Fibroblast of skin of left biceps (primary cell): ENCODE results near the gene PARN.
"Not testable (repeated sequence)": the region's sequence is repeated elsewhere in the genome, so short reads cannot be mapped to it uniquely, and the experiment has no call there.

ENCODE experiments used
- DNase-seq, 2 experiments: peaks; one replicate each; pipeline ENCODE4 v3.0.0-alpha.2; 2013; ENCODE audit warnings: low read depth in 2 of 2

The PARN gene

DNA sequence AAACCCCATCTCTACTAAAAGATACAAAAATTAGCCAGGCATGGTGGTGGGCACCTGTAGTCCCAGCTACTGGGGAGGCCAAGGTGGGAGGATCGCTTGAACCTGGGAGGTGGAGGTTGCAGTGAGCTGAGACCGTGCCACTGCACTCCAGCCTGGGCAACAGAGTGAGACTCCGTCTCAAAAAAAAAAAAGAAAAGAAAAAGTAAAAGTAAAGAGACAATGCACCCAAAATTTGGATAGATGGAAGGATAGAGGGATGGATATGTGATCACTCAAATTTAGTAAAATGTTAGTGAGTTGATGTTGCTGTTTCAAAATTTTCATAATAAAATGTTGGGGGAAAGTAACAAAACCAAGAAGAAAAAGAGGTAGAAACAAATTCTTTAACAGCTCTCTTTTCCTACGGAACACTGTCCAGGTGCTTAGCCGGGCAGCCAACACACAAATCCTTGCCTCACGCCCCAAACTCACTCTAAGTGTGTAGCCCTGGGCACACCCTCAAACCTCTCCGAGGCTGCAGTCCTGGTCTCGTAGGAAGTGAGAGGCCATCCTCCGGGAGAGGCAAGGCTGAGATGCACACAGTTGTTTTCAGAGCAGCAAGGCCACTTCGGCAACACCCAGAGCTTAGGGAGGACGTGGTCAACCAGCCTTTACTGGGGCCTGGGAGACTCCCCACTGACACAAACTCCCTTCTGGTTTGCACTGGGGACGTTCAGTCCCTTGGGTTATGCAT, 228.9 kb downstream of the PARN start:
- not testable (repeated sequence) for DNase-seq

GRCh38 chr16:14400285-14400977, 229.6 kb downstream of the PARN start:
- no peak for DNase-seq

DNA sequence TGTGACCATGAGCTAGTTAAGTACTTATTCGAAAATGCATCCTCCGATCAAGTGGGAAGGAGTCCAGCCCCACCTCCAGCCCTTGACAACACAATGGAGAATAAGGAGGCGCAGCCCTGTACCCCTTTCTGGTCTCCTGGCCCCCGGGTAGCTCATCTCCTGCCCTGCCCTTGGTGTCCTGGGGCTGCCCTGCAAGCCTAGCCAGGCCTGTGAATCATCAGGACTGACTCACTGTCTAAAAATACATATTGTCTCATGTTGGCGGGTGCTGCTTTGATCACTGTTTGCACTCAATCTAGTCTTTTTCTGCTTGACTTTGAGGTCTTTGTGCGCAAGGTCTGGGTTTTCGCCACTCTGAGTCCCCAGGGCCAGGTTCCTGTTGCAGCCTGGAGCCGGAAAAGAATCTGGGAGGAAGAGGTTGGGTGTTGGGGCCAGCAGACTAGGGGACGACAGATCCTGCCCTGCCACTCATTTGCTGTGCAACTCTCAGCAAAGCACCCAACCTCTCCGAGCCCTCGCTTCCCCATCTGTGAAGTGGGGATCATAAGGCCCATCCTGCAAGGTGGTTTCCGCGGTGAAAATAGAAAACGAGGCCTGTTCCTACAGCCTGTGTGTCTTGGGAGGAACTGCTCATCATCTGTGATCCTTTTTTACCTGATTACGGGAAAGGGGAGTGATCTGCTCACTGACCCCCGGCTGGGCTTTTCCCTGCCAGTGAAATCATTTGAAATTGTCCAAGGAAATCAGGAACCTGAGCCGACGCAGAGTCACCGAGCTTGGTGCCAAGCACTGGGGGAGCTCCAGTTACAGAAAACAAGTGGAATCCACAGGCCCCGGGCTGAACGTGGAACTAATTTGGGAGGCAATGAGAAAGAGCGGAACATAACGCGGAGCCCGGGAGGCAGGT, 230.4 kb downstream of the PARN start:
- no peak for DNase-seq

DNA sequence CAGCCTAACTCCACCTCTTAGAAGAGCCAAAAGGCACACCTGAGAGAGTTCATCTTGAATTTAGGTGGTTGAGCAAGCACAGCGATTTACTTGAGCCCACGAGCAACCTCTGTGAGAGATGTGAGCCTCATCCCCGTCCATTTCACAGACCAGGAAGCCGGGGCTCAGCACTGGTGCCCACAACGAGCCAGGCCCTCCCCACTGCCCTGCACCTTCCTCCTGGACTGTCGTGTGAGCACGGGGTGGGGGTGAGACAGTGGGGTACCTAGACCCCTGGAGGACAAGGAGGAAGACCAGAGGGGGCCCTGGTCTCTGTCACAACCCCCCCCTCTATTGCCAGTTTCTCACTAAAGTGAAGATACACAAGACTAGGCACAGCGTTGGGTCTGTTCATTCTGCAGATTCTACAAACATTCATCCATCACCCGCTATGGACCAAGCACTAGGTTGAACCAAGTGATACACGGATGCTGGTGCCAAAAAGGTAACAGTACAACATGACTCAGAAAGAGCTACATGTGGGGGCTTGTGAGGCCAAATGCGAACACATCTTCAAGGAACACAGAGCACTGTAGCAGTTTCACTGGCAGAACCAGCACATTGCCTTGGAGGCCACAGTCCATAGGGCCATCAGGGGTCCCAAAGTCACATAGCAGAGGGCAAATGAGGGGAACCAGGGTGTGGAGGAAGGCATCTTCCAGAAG, 231.9 kb downstream of the PARN start:
- DNase-seq, result no peak

DNA sequence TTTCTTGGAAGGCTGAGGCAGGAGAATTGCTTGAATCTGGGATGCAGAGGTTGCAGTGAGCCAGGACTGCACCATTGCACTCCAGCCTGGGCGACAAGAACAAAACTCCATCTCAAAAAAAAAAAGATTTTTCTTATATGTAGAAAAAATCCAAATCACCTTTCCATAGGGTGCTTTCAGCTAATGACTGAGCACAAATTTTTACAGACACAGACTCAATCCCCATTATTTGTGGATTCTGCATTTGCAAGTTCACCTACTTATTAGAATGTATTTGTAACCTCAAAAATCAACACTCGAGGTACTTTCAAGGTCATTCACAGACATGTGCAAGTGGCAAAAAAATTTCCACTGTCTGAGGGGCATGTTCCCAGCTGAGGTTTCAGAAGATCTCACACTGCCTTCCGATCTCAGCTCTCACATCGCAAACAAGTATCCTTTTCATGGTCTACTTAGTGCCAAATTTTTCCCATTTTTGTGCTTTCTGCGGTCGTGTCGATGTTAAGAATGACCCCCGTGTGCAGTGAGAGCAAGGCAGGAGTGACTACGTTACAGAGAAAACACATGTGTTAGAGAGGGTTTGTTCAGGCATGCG, 234.3 kb downstream of the PARN start:
- DNase-seq, result peak; percentile 65 to 70

- no peak for DNase-seq
Measured at GRCh38 chr16:14394834-14395233, 235.2 kb downstream of the PARN start.

- DNase-seq, result no peak
Measured at GRCh38 chr16:14392960-14393359, 237.1 kb downstream of the PARN start.

GRCh38 chr16:14389359-14389758, 240.7 kb downstream of the PARN start:
- no peak for DNase-seq

DNA sequence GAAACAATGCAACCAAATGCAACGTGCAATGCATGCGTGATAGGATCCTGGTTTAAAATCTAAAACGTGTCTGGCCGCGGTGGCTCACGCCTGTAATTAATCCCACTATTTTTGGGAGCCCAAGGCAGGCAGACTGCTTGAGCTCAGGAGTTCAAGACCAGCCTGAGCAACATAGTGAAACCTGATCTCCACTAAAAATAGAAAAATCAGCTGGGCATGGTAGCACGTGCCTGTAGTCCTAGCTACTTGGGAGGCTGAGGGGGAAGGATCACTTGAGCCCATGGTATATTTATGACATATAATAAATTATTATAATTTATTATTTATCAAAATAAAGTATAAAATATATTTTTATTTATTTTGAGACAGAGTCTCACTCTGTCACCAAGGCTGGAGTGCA, 241.8 kb downstream of the PARN start:
- DNase-seq, result no peak

GRCh38 chr16:14386115-14386514, 243.9 kb downstream of the PARN start:
- no peak for DNase-seq
